Fibroblast of skin of scalp (primary cell): ENCODE data around the gene KIAA0753. TPM values are rescaled to one million over a fixed set of nuclear protein-coding genes. Genes with fewer than 3 reads are reported as not detected.

Experiments used
- DNase-seq: peaks from one replicate; pipeline ENCODE4 v3.0.0-alpha.2; 2013
- polyA plus RNA-seq, 2 experiments: library from polyadenylated mRNA; unstranded; fragments of 120-200 nt; gene quantifications; one replicate each; pipeline ENCODE4 v1.2.1, GENCODE V29; 2013; ENCODE audit not compliant: insufficient read length in 2 of 2

Gene KIAA0753
- 11.9 TPM for polyA plus RNA-seq (2013, experiment 1 of 2; ENCODE audit: insufficient read length)
- 13.4 TPM for polyA plus RNA-seq (2013, experiment 2 of 2; ENCODE audit: insufficient read length)

- DNase-seq = peak; percentile 90
Observed at GRCh38 chr17:6640536-6641246, at the start of gene KIAA0753, which contains the start of gene TXNDC17. Gene KIAA0753 (minus strand): TSS chr17:6640711. CDS start chr17:6635103, 5,608 bp downstream. Gene TXNDC17 (plus strand): TSS chr17:6641060. CDS start chr17:6641083, 23 bp downstream.

DNA sequence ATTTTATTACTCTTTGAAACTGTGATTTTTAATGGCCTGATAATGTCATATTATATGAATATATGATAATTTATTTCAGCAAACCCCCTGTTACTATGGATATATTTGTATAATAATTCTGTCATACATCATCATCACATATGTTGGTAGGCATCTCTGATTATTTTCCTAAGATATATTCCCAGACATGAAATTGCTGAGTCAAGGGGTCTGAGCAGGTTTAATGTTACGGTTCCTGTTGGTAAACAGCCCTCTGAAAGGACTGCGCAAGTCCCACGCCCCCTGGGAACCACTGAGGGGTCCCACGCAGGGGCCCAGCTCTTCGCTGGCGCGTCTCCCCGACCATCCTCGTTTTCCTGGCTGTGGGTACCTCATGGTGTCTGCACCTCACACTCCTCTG, 48.4 kb upstream of the KIAA0753 start:
- no peak for DNase-seq

DNA sequence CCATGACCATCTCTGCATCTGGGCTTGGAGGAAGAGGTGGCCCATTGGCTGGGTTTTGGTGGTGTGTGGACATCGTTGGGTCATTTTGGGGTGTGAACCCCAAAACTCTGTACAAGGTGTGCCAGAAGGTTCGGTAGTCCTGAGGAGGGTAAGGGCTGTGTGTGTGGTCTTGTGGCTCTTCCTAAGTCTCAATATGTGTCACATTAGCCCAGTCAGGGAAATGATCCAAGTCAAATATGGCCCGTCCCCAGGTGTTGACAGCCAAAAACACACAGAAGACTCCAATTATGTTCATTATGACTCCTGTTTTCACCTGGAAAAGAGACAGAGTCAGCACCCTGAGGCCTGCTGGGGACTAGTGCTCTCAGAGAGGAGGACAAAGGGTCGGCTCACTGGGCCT, 45.5 kb upstream of the KIAA0753 start:
- DNase-seq = no peak

- DNase-seq = no peak
Observed at GRCh38 chr17:6684881-6685767, 44.6 kb upstream of the KIAA0753 start.

GRCh38 chr17:6684460-6684783, 43.9 kb upstream of the KIAA0753 start:
- DNase-seq = no peak

DNA sequence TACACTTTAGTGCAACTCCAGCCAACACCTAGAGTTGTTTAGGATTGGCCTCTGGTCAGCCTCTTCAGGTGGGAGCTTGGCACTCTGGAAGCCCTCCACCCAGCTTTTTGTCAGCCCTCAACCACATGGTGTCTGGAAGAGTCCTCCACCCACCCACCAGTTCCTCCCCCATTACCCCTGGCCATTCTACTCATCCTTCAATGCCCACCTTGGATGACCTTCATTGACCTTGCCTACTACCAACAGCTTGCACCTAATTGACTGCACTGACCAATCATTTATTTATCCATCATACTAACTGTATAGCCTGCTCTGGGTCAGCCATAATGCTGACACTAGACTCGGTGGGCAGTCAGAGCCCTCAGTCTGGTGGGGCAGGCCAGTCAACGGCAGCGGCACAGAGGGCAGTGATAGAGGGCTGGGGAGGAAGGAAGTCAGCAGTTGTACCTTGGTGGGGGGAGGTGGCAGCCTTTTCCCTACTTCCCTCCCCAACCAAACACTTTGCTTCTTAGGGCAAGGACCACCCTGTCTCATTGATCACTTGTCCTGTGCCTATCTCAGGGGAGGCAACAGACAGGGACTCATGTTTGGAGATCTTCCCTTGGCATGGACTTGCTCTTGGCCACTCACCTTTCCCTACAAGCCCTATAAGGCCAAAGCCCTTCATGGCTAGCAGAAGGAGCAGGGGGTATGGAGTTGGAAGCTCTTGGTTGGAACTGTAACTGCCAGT, 43.4 kb upstream of the KIAA0753 start:
- no peak for DNase-seq

DNA sequence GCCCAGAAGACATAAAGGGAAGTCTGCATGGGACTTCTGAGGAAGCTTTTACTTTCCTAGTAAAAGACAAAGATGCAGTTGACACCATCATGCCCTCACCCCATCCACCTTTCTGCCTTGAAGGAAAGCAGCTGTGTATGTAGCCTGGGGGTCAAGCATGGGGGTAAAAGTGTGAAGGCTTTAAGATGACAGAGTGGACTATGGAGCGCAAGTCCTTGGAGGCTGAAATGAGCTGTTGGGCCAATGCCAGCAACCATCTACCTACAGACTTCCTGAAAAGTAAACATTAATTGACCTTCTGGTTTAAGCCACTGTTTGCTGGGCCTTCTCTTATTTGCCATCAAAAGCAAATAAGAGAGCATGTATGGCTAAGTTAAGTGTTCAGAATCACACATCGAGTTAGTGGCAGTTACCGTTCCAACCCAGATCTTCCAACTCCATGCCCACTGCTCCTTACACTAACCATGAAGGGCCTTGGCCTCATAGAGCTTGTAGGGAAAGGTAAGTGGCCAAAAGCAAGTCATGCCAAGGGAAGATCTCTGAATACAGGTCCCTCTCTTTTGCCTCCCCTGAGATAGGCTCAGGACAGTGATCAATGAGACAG, 42.7 kb upstream of the KIAA0753 start:
- no peak for DNase-seq

DNA sequence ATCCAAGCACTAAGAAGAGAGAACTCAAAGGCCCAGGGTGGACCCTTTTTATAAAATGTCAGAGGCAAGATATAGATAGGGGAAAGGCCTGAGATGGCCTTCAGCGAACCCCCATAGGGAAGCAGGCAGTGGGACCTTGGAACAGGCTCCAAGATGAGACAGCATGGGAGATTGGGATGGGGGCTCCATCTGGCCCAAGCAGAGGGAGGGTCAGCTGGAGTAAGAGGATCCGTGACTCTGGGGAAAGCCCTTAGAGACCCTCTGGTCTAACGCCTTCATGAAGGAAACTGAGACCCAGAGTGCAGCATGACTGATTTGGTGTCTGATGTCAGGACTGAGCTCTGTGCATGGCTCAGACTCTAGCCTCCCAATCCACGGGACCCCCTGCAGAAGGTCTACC, 41.8 kb upstream of the KIAA0753 start:
- no peak for DNase-seq

GRCh38 chr17:6681671-6682070, 41.2 kb upstream of the KIAA0753 start:
- DNase-seq = no peak

GRCh38 chr17:6681176-6681575, 40.7 kb upstream of the KIAA0753 start:
- no peak for DNase-seq

- no peak for DNase-seq
Observed at GRCh38 chr17:6679241-6679640, 38.7 kb upstream of the KIAA0753 start.

- no peak for DNase-seq
Observed at GRCh38 chr17:6677946-6678345, 37.4 kb upstream of the KIAA0753 start.

- DNase-seq = peak; percentile 50
Observed at GRCh38 chr17:6677158-6677831, 36.8 kb upstream of the KIAA0753 start.

DNA sequence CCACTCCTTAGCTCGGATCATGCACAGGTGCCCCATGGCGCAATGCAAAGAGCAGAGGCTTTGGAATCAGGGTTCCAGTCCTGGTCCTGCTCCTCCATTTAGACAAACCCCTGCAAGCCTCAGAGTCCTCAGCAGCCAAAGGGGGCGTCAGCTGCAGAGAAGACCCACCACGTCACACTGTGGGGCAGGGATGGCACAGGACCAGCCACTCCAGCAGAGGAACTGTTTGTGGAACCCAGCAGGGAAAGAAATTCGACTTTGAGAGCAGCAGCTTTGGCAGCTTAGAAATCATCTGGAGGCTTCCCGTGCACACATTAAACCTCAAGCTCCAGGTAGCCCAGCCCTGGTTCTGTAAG, 36.3 kb upstream of the KIAA0753 start:
- no peak for DNase-seq

DNA sequence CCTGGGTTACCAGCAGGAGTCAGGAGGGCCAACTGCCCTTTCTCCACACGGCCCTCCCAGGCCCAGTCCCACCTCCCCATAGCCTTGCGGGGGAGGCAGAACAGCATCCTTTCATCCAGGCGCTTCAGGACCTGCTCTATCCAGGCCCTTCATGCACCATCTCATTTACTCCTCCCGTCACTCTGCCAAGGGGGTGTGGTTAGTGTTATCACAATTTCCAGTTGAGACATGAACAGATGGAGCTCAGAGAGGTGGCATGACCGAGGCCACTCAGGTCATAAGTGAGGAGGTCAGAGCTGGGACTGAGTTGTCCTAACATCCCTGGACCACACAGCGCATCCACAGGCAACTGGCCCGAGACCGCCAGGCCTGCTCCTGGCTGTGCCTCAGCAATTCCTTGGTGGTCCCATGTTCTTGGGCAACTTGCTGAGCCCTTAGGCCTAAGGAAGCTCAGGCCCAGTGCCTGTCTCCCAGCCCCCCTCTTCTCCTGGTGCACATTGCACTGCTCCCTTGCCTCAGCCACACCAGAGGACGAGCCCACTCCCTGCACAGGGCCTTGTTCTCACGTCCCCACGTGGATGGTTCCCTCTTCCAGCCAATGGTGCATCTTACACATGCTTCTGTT, 34.8 kb upstream of the KIAA0753 start:
- DNase-seq = no peak

DNA sequence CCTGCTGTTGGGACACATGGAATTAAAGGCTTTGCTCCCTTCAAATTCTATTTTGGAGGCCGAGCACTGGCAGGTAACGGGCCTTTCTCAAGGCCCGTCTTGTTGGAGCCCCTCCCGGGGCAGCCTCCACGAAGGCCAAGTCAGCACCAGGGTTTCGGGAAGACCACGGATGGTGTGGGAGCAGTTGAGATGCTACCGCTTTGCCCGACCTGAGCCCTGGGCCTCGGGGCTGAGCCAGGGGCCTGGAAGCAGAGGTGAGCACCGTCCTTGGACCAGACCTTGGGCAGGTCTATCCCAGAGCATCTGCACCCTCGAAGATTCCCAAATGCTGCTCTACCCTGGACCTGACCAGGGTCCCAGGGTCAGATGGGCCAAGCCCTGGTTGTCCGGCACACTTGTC, 34.1 kb upstream of the KIAA0753 start:
- no peak for DNase-seq

- DNase-seq = no peak
Observed at GRCh38 chr17:6671431-6671830, 30.9 kb upstream of the KIAA0753 start.

GRCh38 chr17:6670999-6671398, 30.5 kb upstream of the KIAA0753 start:
- DNase-seq = no peak

- no peak for DNase-seq
Observed at GRCh38 chr17:6670571-6670970, 30.1 kb upstream of the KIAA0753 start.

DNA sequence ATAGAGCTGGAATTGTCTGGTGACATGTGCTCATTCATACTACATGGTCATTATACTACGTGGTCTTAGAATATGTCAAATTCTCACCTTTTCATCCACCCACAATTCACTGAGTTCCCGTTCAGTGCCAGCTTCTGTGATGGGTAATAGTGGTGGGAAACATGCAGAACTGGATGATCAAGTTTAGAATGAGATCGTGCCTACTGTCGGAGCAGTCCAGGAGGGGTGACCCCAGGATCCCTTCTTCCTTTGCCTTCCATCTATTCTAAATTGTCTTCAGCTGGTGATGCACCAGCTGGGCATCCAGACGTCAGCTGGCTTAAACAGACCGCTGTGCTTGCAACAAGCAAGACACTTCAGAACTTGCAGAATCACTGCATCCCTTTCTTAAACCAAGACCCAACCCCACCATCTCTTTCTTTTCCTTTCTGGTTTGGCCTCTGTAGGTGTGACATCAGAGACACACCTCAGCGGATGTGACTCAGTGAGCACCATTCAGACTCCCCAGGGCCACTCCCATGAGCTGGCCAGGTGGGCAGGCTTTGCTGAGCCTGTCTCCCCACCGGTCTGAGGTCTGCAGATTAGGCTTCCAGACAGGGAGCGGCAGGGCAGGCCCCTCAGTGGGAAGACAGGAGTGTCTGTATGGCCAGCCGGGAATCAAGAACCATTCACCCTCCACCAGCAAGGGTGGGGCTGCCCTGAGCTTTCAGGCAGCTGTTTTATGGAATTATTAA, 29.1 kb upstream of the KIAA0753 start:
- DNase-seq = no peak
